Keratinocyte (primary cell): ENCODE data around the gene TEKT3. TPM values are rescaled to one million over a fixed set of nuclear protein-coding genes. Genes with fewer than 3 reads are reported as not detected.

ENCODE experiments used
- DNase-seq: peaks from one replicate; pipeline ENCODE4 v3.0.0-alpha.2; 2011; ENCODE audit warnings: low read depth, missing footprints, low spot score
- FAIRE-seq: peaks from 2 replicates; lab custom pipeline; 2011; peaks lifted over from hg19 to GRCh38; lab: Jason Lieb, UNC
- H2AFZ ChIP-seq: 2 replicates; pipeline ENCODE4 v1.6.0; 2012; ENCODE audit warnings: low read length, control low read depth, inconsistent platforms; ENCODE audit not compliant: control insufficient read depth
- H3K27ac ChIP-seq: 2 replicates; pipeline ENCODE4 v1.5.1; 2011; ENCODE audit warnings: low read length; ENCODE audit not compliant: control insufficient read depth, insufficient read depth
- H3K27me3 ChIP-seq: 3 replicates; pipeline ENCODE4 v1.6.0; 2011; ENCODE audit warnings: low read length; ENCODE audit not compliant: control insufficient read depth, insufficient read depth; ENCODE audit errors: extremely low read depth
- H3K36me3 ChIP-seq, 2 experiments: 2 replicates in 1 of 2; 3 replicates in 1 of 2; pipeline ENCODE4 v1.5.1; 2011; ENCODE audit warnings: low read length in 2 of 2, mild to moderate bottlenecking in 1 of 2; ENCODE audit not compliant: control insufficient read depth in 2 of 2, insufficient read depth in 2 of 2; ENCODE audit errors: extremely low read depth in 1 of 2
- H3K4me1 ChIP-seq: 3 replicates; pipeline ENCODE4 v1.5.1; 2011; ENCODE audit warnings: low read length; ENCODE audit not compliant: control insufficient read depth, insufficient read depth; ENCODE audit errors: extremely low read depth
- H3K4me2 ChIP-seq: 3 replicates; pipeline ENCODE4 v1.6.0; 2011; ENCODE audit warnings: low read depth, low read length; ENCODE audit not compliant: control insufficient read depth, insufficient read depth; ENCODE audit errors: extremely low read depth
- H3K4me3 ChIP-seq, 3 experiments: fragments of 200-600 bp in 1 of 3; sonication (generic) in 1 of 3; 2 replicates in 2 of 3; 3 replicates in 1 of 3; pipeline ENCODE4 v1.5.1; 2011 to 2016; ENCODE audit warnings: low read length in 3 of 3, mild to moderate bottlenecking in 3 of 3, control low read depth in 2 of 3, inconsistent platforms in 1 of 3, low read depth in 1 of 3, mixed read lengths in 1 of 3, mixed run types in 1 of 3, moderate library complexity in 1 of 3; ENCODE audit not compliant: control insufficient read depth in 2 of 3, insufficient read depth in 2 of 3; ENCODE audit errors: extremely low read depth in 1 of 3
- H3K79me2 ChIP-seq: 2 replicates; pipeline ENCODE4 v1.6.0; 2012; ENCODE audit warnings: low read length; ENCODE audit not compliant: control insufficient read depth, insufficient read depth
- H3K9ac ChIP-seq: 3 replicates; pipeline ENCODE4 v1.6.0; 2011; ENCODE audit warnings: low read length; ENCODE audit not compliant: control insufficient read depth, insufficient read depth; ENCODE audit errors: extremely low read depth
- H3K9me1 ChIP-seq: 3 replicates; pipeline ENCODE4 v1.6.0; 2011; ENCODE audit warnings: low read length; ENCODE audit not compliant: control insufficient read depth, insufficient read depth; ENCODE audit errors: extremely low read depth
- H3K9me3 ChIP-seq: 2 replicates; pipeline ENCODE4 v1.5.1; 2012; ENCODE audit warnings: low read depth, low read length; ENCODE audit not compliant: control insufficient read depth
- H4K20me1 ChIP-seq: 3 replicates; pipeline ENCODE4 v1.6.0; 2011; ENCODE audit warnings: low read length; ENCODE audit not compliant: control insufficient read depth, insufficient read depth; ENCODE audit errors: extremely low read depth
- EZH2 ChIP-seq: IDR thresholded peaks from one replicate; pipeline ENCODE4 v1.6.1; 2012; ENCODE audit warnings: inconsistent platforms, mild to moderate bottlenecking, low read length, moderate library complexity
- dilution Hi-C: fragments of 300-500 bp; cut with MboI; formaldehyde crosslinking; loops from one replicate; pipeline ENCODE4 v1.7.0; 2020; ENCODE audit warnings: low sequenced_read_pairs; ENCODE audit not compliant: extremely low pct_ligation_motif_present
- polyA plus RNA-seq, 5 experiments: library from polyadenylated mRNA; depleted of rRNA in 3 of 5; stranded (reverse) in 3 of 5; stranded (forward) in 1 of 5; unstranded in 1 of 5; fragments of >200 nt; gene quantifications; 1 replicate in 1 of 5; 2 replicates in 3 of 5; 3 replicates in 1 of 5; pipeline versions ENCODE4 v1.2.1 to v1.2.3, GENCODE V29; 2011 to 2012; ENCODE audit warnings: missing spikeins in 2 of 5, low read depth in 1 of 5, low replicate concordance in 1 of 5
- TF ChIP-seq, protein P1 (sequence below), 3 experiments: IDR thresholded peaks in 1 of 3; conservative IDR thresholded peaks in 1 of 3; optimal IDR thresholded peaks in 1 of 3; 2 replicates in 2 of 3; 3 replicates in 1 of 3; pipeline versions ENCODE3 to v1.5.1; 2011; ENCODE audit warnings: low read length in 3 of 3, mild to moderate bottlenecking in 3 of 3, moderate library complexity in 2 of 3, control low read depth in 1 of 3, inconsistent platforms in 1 of 3; ENCODE audit not compliant: insufficient read depth in 2 of 3; ENCODE audit errors: extremely low read depth in 1 of 3

TEKT3 gene
- polyA plus RNA-seq, 1 donor (not counting 4 experiments of a cell fraction or from before 2014, with no cell fraction given): 0.16 TPM

DNA sequence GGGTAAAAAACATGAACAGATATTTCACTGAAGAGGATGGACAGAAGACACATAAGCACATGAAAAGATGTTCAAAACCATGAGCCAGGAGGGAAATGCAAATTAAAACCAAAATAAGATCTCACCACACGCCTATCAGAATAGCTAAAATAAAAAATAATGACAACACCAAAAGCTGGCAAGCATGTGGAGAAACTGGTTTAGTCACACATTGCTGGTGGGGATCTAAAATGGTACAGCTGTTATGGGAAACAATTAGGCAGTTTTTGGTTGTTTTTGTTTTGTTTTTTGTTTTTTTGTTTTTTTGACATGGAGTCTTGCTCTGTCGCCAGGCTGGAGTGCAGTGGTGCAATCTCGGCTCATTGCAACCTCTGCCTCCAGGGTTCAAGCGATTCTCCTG, 44.7 kb upstream of the TEKT3 start:
- Histone ChIP-seq H3K4me3 (no peak overlapping the region), H3K4me2 (no peak overlapping the region), H3K9me3 (no peaks in the 10 kb centered on the region), H2AFZ (no peak overlapping the region), H3K4me1 (peaks cover 2% of the 10 kb centered on the region), H3K9me1 (no peaks in the 10 kb centered on the region), H3K27ac (no peak overlapping the region), H4K20me1 (no peaks in the 10 kb centered on the region), H3K27me3 (no peaks in the 10 kb centered on the region), H3K79me2 (no peaks in the 10 kb centered on the region), H3K9ac (no peak overlapping the region), H3K36me3 (no peaks in the 10 kb centered on the region)
- FAIRE-seq (no peak), DNase-seq (no peak)
- dilution Hi-C loops: no loop called here
- TF ChIP-seq, protein P1, sequence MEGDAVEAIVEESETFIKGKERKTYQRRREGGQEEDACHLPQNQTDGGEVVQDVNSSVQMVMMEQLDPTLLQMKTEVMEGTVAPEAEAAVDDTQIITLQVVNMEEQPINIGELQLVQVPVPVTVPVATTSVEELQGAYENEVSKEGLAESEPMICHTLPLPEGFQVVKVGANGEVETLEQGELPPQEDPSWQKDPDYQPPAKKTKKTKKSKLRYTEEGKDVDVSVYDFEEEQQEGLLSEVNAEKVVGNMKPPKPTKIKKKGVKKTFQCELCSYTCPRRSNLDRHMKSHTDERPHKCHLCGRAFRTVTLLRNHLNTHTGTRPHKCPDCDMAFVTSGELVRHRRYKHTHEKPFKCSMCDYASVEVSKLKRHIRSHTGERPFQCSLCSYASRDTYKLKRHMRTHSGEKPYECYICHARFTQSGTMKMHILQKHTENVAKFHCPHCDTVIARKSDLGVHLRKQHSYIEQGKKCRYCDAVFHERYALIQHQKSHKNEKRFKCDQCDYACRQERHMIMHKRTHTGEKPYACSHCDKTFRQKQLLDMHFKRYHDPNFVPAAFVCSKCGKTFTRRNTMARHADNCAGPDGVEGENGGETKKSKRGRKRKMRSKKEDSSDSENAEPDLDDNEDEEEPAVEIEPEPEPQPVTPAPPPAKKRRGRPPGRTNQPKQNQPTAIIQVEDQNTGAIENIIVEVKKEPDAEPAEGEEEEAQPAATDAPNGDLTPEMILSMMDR (optimal IDR thresholded peaks at IDR 0.05 in 1 of 3, IDR thresholded peaks at IDR 0.05 in 1 of 3, conservative IDR thresholded peaks at IDR 0.05 in 1 of 3; ENCODE audit: extremely low read depth in 1 of 3, insufficient read depth in 2 of 3, low read length in 3 of 3): no peak
- no peak for TF ChIP-seq EZH2

- Histone ChIP-seq H3K9me1 (no peaks in the 10 kb centered on the region), H3K27ac (no peak overlapping the region), H3K9me3 (no peaks in the 10 kb centered on the region), H3K36me3 (no peaks in the 10 kb centered on the region), H3K4me3 (no peak overlapping the region), H3K9ac (no peak overlapping the region), H4K20me1 (no peaks in the 10 kb centered on the region), H3K79me2 (no peaks in the 10 kb centered on the region), H2AFZ (no peak overlapping the region), H3K27me3 (no peaks in the 10 kb centered on the region), H3K4me1 (peaks cover 2% of the 10 kb centered on the region), H3K4me2 (no peak overlapping the region)
- DNase-seq (no peak), FAIRE-seq (no peak)
- TF ChIP-seq, protein P1 (optimal IDR thresholded peaks at IDR 0.05 in 1 of 3, IDR thresholded peaks at IDR 0.05 in 1 of 3, conservative IDR thresholded peaks at IDR 0.05 in 1 of 3; ENCODE audit: extremely low read depth in 1 of 3, insufficient read depth in 2 of 3, low read length in 3 of 3): no peak
- no peak for TF ChIP-seq EZH2
- dilution Hi-C loops: no loop called here
These were observed 43.9 kb upstream of the TEKT3 start for GRCh38 chr17:15385305-15385704.
